Transverse colon (tissue), 4 donors: ENCODE measurements around the gene GPR143. TPM values are rescaled to one million over a fixed set of nuclear protein-coding genes. Genes with fewer than 3 reads are reported as not detected.

ENCODE experiments used
- DNase-seq: peaks from one replicate; pipeline ENCODE4 v3.0.0-alpha.2; 2019
- H3K27ac ChIP-seq, 4 donors: fragments of 200-600 bp; sonication (generic); 2 replicates each; pipeline ENCODE4 v1.5.1; 2016 to 2018; ENCODE audit warnings: inconsistent platforms in 4 of 4
- H3K27me3 ChIP-seq: fragments of 200-600 bp; sonication (generic); 2 replicates; pipeline ENCODE4 v1.5.1; 2017; ENCODE audit warnings: inconsistent platforms
- H3K36me3 ChIP-seq, 4 donors: fragments of 200-600 bp; sonication (generic); 2 replicates each; pipeline ENCODE4 v1.5.1; 2017 to 2019; ENCODE audit warnings: inconsistent platforms in 4 of 4
- H3K4me1 ChIP-seq, 4 donors: fragments of 200-600 bp; sonication (generic); 2 replicates each; pipeline ENCODE4 v1.5.1; 2017 to 2020; ENCODE audit warnings: inconsistent platforms in 4 of 4
- H3K4me3 ChIP-seq, 4 donors: fragments of 200-600 bp; sonication (generic); 1 replicate in 1 of 4; 2 replicates in 3 of 4; pipeline versions ENCODE4 v1.5.1 to v1.6.1; 2017 to 2019; ENCODE audit warnings: inconsistent platforms in 4 of 4
- H3K9me3 ChIP-seq, 2 donors: fragments of 200-600 bp; sonication (generic); 2 replicates each; pipeline ENCODE4 v1.5.1; 2017 to 2019; ENCODE audit warnings: inconsistent platforms in 2 of 2
- CTCF ChIP-seq, 5 experiments: fragments of 200-600 bp in 3 of 5; fragments of 450-650 bp in 2 of 5; sonication (generic) in 3 of 5; IDR thresholded peaks; 1 replicate in 2 of 5; 2 replicates in 3 of 5; pipeline ENCODE4 v1.5.1; 2016 to 2017; ENCODE audit warnings: antibody characterized with exemption in 5 of 5, inconsistent platforms in 3 of 5, mild to moderate bottlenecking in 2 of 5, moderate library complexity in 1 of 5
- EP300 ChIP-seq: sonication (generic); formaldehyde crosslinking; IDR thresholded peaks from one replicate; pipeline ENCODE4 v1.6.1; 2017; ENCODE audit warnings: antibody characterized with exemption, low read depth
- POLR2A ChIP-seq: fragments of 450-650 bp; IDR thresholded peaks from one replicate; pipeline ENCODE4 v1.6.1; 2016; ENCODE audit warnings: antibody characterized with exemption, mild to moderate bottlenecking, moderate library complexity
- POLR2AphosphoS5 ChIP-seq, 3 donors: sonication (generic); formaldehyde crosslinking; IDR thresholded peaks; one replicate each; pipeline ENCODE4 v1.6.1; 2016; ENCODE audit warnings: antibody characterized with exemption in 3 of 3
- WGBS, 2 donors: methylation state at CpG; one replicate each; pipeline ENCODE4 v1.1.5; 2018; ENCODE audit warnings: low coverage in 1 of 2; 5-methylcytosine and 5-hydroxymethylcytosine counted together
- in situ Hi-C, 4 donors: fragments of 200-750 bp; cut with MboI; loops; one replicate each; pipeline versions ENCODE4 v1.15.0 to v1.15.1; 2017; ENCODE audit warnings: low sequenced_read_pairs in 3 of 4, low pct_ligation_motif_present in 1 of 4, low pct_unique_long_range_greater_than_20kb in 1 of 4
- intact Hi-C: fragments of 100-400 bp; cut with DNase I; formaldehyde crosslinking; loops from one replicate; pipeline ENCODE4 v1.15.1; 2023; ENCODE audit warnings: low total_unique reads
- total RNA-seq, 4 donors: library from RNA; depleted of rRNA; stranded (reverse); fragments of >200 nt; gene quantifications; one replicate each; pipeline ENCODE4 v1.1.0, GENCODE V29; 2016

The GPR143 gene
- total RNA-seq, 4 donors from 2014 or later, result 1.1 to 1.6 TPM; not detected in 2

DNA sequence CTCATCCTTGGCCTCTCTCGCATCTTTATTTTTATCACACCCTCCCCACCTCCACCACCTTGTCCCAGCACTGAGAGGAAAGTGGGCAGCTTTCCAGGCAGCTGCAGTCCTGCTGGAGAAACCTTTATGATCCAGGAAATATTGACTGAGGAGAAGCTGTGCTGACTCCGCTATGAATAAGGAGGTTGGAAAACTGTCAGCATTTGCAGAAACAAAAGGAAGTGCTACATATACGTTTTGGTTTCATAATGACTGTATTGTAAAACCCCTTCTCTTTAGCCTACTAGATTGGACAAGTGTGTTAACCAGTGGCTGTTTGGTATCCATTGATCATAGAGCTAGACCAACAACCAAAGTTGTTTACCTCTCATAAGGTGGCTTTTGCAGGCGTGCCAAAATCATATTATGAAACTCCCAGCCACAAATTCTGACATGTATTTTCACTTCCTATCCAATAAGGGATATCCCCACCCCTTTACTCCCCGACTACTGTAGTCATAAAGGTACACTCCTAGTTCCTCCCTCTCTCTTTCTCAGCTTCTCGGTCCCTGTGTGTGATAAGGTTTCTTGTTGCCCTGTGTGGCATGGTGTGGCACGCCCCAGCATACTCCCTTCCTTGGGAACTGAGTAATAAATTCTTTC is 88.4 kb downstream of the GPR143 start:
- 0 to 39% methylated on average over 1 to 7 of the region's 7 CpGs for WGBS, 2 donors
- H3K36me3 ChIP-seq, result no peaks in the 10 kb centered on the region
- H3K4me3 ChIP-seq, result no peak overlapping the region
- TF ChIP-seq EP300 (no peak), CTCF (IDR thresholded peaks at IDR 0.05) (no peak), POLR2AphosphoS5 (IDR thresholded peaks at IDR 0.05) (no peak), POLR2A (no peak)
- H3K27me3 ChIP-seq, result no peaks in the 10 kb centered on the region
- no peaks in the 10 kb centered on the region for H3K9me3 ChIP-seq
- DNase-seq, result peak; percentile 59
- intact Hi-C loops (no loop called here), in situ Hi-C loops (loop anchor here in 2 of 4 donors (25.0 kb wide), 3 partner anchors 215 to 715 kb away; partner anchors contain the start of gene TBL1X (in 1 of the 2))
- peak overlapping the region; percentile 59 to 69 (median 64) for H3K27ac ChIP-seq
- H3K4me1 ChIP-seq, result peaks cover 0 to 2% (median 0%) of the 10 kb centered on the region in 4 donors

DNA sequence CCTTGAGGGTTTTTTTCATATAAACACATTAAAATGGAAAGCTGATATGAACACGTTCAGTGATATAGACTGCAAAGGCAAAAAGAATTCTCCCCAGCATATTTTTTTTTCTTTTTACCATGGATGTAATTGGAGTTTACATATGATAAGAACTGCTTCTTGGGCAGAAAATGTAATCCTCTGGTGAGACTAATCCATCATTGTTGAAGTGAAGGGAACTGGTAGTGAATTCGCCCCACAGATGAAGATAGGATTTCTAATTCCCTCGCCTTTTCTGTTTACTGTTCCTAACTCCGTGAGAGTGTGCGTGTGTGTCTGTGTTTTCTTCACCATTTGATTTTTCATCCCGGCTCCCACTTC is 88.9 kb downstream of the GPR143 start:
- Histone ChIP-seq H3K27ac (peak overlapping the region; percentile 59 to 69 (median 64)), H3K27me3 (no peaks in the 10 kb centered on the region), H3K36me3 (no peaks in the 10 kb centered on the region), H3K4me3 (no peak overlapping the region), H3K4me1 (peaks cover 0 to 2% (median 0%) of the 10 kb centered on the region in 4 donors), H3K9me3 (no peaks in the 10 kb centered on the region)
- intact Hi-C loops, result no loop called here
- 13 to 60% methylated on average over 3 to 6 of the region's 6 CpGs for WGBS, 2 donors
- DNase-seq, result no peak
- TF ChIP-seq POLR2AphosphoS5 (IDR thresholded peaks at IDR 0.05), result no peak
- no peak for TF ChIP-seq EP300
- TF ChIP-seq CTCF (IDR thresholded peaks at IDR 0.05), result no peak
- no peak for TF ChIP-seq POLR2A
- in situ Hi-C loops, result loop anchor here in 2 of 4 donors (25.0 kb wide), 3 partner anchors 214 to 714 kb away; partner anchors contain the start of gene TBL1X (in 1 of the 2)

DNA sequence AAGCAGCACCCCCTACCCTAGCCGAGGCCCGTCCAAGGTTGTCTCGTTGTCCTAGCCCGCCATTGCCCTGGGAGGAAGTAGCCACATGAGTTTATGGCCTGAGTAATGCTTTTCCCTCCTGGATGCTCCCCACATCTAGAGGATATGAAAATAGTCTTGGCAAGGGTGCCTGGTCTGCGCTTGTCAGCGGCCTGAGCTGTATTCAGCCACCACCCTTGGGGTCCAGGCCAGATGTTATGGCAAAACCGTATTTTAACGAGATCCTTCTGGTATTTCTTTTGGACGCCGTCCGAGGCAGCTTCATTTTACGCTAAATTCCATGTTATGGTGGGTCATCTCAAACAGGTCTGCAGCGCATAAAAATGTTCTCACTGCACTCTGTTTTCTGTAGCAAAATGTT is 89.3 kb downstream of the GPR143 start:
- DNase-seq, result no peak
- WGBS, 2 donors, result 0 to 81% methylated on average over 1 to 13 of the region's 13 CpGs
- in situ Hi-C loops, result loop anchor here in 2 of 4 donors (25.0 kb wide), 3 partner anchors 214 to 714 kb away; partner anchors contain the start of gene TBL1X (in 1 of the 2)
- TF ChIP-seq EP300, result no peak
- no peak for TF ChIP-seq CTCF (IDR thresholded peaks at IDR 0.05)
- TF ChIP-seq POLR2A, result no peak
- no peak for TF ChIP-seq POLR2AphosphoS5 (IDR thresholded peaks at IDR 0.05)
- Histone ChIP-seq H3K4me3 (no peak overlapping the region), H3K9me3 (no peaks in the 10 kb centered on the region), H3K27me3 (no peaks in the 10 kb centered on the region), H3K36me3 (no peaks in the 10 kb centered on the region), H3K27ac (peak overlapping the region; percentile 59 to 69 (median 64)), H3K4me1 (peaks cover 0 to 2% (median 0%) of the 10 kb centered on the region in 4 donors)
- intact Hi-C loops, result no loop called here

Other genes with a start within 250 kb of the GPR143 start
- gene SHROOM2, start 20.6 kb upstream of the GPR143 start, total RNA-seq, result 10 to 100 TPM in 3 of 4 donors, 1 to 10 TPM in 1; 8.9 to 20.6 (median 11.3) TPM
- under 1 TPM in 1 of 4 donors, not detected in 3; 0.82 TPM for gene CLDN34, start 201.5 kb upstream of the GPR143 start, total RNA-seq